Type B pancreatic cell (in vitro differentiated cells): Measurements from ENCODE around the gene TSR1. TPM values are rescaled to one million over a fixed set of nuclear protein-coding genes. Genes with fewer than 3 reads are reported as not detected.
A peak's percentile ranks its signal among the peaks of the same experiment; 100 is the strongest.

Source experiments
- DNase-seq: peaks from one replicate; pipeline ENCODE4 v3.0.0; 2021; ENCODE audit warnings: mixed read lengths; ENCODE audit not compliant: unreplicated experiment; ENCODE audit errors: extremely low spot score
- H3K27ac Mint-ChIP-seq: 2 replicates; pipeline ENCODE4 v1.8.0; 2021; ENCODE audit warnings: mild to moderate bottlenecking, mixed read lengths
- H3K27me3 Mint-ChIP-seq: 2 replicates; pipeline ENCODE4 v1.8.0; 2021; ENCODE audit warnings: mixed read lengths
- H3K36me3 Mint-ChIP-seq: 2 replicates; pipeline ENCODE4 v1.8.0; 2021; ENCODE audit warnings: mixed read lengths
- H3K4me1 Mint-ChIP-seq: one replicate; pipeline ENCODE4 v1.8.0; 2021; ENCODE audit warnings: mixed read lengths; ENCODE audit not compliant: unreplicated experiment
- H3K4me3 Mint-ChIP-seq: 2 replicates; pipeline ENCODE4 v1.8.0; 2021; ENCODE audit warnings: mild to moderate bottlenecking, mixed read lengths
- H3K9me3 Mint-ChIP-seq: 2 replicates; pipeline ENCODE4 v1.8.0; 2021; ENCODE audit warnings: mixed read lengths
- CTCF ChIP-seq: fragments of 200-600 bp; sonication (generic); conservative IDR thresholded peaks from 2 replicates; pipeline ENCODE4 v1.5.0; 2021; ENCODE audit warnings: antibody characterized with exemption, mild to moderate bottlenecking
- total RNA-seq: library from RNA; stranded (reverse); gene quantifications from 2 replicates; pipeline ENCODE4 v1.2.1, GENCODE V29; 2021; ENCODE audit warnings: low replicate concordance

TSR1 gene
- total RNA-seq, 1 donor from 2014 or later = 40.3 TPM

- H3K4me3 Mint-ChIP-seq = peak within 1 kb of the TSS; percentile 96
- peaks cover 14% of the 10 kb centered on the region for H3K36me3 Mint-ChIP-seq
- H3K4me1 Mint-ChIP-seq = peaks cover 10% of the 10 kb centered on the region
- peak; percentile 95 for DNase-seq
- peak within 1 kb of the TSS; percentile 95 for H3K27ac Mint-ChIP-seq
- no peaks in the 10 kb centered on the region for H3K9me3 Mint-ChIP-seq
- TF ChIP-seq CTCF = no peak
- H3K27me3 Mint-ChIP-seq = no peaks in the 10 kb centered on the region
Observed at GRCh38 chr17:2303204-2304188, 32.8 kb downstream of the TSR1 start, which contains the start of the genes SMG6 and SRR. SMG6 (minus strand) TSS chr17:2303785; CDS start chr17:2303720, 65 bp downstream. SRR (plus strand) TSS chr17:2303950; CDS start chr17:2315561, 11,611 bp downstream.

DNA sequence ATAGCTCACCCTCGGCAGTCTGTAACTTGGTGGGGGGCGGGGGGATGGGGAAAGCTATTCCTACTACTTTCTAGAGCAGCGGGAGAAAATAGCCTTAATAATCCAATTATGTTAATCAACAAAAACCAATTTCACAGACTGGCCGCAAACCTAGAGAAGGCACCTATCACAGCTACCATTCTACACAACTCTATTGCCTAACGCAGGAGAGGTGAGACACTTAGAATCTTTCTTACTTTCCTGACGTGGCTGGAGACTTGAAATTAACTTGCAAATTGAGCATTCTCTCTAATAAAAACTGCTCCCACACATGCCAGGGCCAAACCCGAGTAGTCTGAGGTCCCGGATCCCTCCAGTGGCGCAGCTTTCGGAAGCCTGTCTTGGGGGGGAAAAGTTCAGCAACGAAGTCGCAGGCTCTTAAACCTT is 33.5 kb downstream of the TSR1 start:
- Mint-ChIP-seq H3K9me3 (no peaks in the 10 kb centered on the region), H3K4me1 (peaks cover 10% of the 10 kb centered on the region), H3K27ac (peak overlapping the region; percentile 95), H3K4me3 (peak overlapping the region; percentile 96), H3K36me3 (peaks cover 16% of the 10 kb centered on the region), H3K27me3 (no peaks in the 10 kb centered on the region)
- no peak for TF ChIP-seq CTCF
- DNase-seq = no peak

GRCh38 chr17:2299756-2300155 is 36.5 kb downstream of the TSR1 start:
- H3K4me1 Mint-ChIP-seq = peaks cover 11% of the 10 kb centered on the region
- no peaks in the 10 kb centered on the region for H3K27me3 Mint-ChIP-seq
- H3K9me3 Mint-ChIP-seq = no peaks in the 10 kb centered on the region
- no peak overlapping the region for H3K4me3 Mint-ChIP-seq
- TF ChIP-seq CTCF = no peak
- H3K36me3 Mint-ChIP-seq = peaks cover 38% of the 10 kb centered on the region
- no peak for DNase-seq
- no peak overlapping the region for H3K27ac Mint-ChIP-seq

- peaks cover 43% of the 10 kb centered on the region for H3K36me3 Mint-ChIP-seq
- no peak for TF ChIP-seq CTCF
- no peaks in the 10 kb centered on the region for H3K27me3 Mint-ChIP-seq
- H3K4me1 Mint-ChIP-seq = peaks cover 11% of the 10 kb centered on the region
- H3K4me3 Mint-ChIP-seq = no peak overlapping the region
- no peaks in the 10 kb centered on the region for H3K9me3 Mint-ChIP-seq
- no peak overlapping the region for H3K27ac Mint-ChIP-seq
- no peak for DNase-seq
Observed at GRCh38 chr17:2299136-2299535, 37.1 kb downstream of the TSR1 start.

DNA sequence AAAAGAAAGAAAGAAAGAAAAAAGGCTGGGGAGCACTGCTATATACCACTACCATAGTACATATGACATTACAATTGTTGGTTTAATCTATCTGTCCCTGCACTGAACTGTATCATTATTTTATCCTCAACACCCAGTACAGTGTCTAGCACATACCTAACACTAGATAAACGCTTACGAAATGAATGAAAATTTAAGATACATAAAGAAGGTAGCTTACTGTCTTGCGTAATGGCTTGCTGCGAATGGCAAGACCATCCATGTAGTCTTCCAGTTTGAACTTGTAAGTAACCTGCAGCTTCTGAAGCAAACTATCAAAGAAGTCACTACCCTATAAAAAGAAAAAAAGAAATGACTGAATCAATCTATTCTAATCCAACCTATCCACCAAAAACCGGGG is 39.2 kb downstream of the TSR1 start:
- Mint-ChIP-seq H3K36me3 (peaks cover 48% of the 10 kb centered on the region), H3K4me3 (no peak overlapping the region), H3K9me3 (no peaks in the 10 kb centered on the region), H3K27me3 (no peaks in the 10 kb centered on the region), H3K4me1 (peaks cover 11% of the 10 kb centered on the region), H3K27ac (no peak overlapping the region)
- TF ChIP-seq CTCF = no peak
- no peak for DNase-seq
